OCI-LY7 (cell line): ENCODE data around the gene LTB. TPM values are rescaled to one million over a fixed set of nuclear protein-coding genes. Genes with fewer than 3 reads are reported as not detected.

Source experiments
- BruUV-seq: library from RNA; stranded (reverse); fragments of 400-500 nt; replicated peaks from 2 replicates; lab custom pipeline; 2021; lab: Mats Ljungman, UMichigan
- CTCF ChIA-PET: fragments of 300-600 bp; sonication (Branson Sonifier 250); formaldehyde crosslinking; loops from one replicate; lab custom pipeline; 2022; ENCODE audit warnings: antibody characterized with exemption; ENCODE audit not compliant: unreplicated experiment; lab: Charles Lee
- POLR2A ChIA-PET: fragments of 300-600 bp; sonication (Branson Sonifier 250); formaldehyde crosslinking; loops from one replicate; lab custom pipeline; 2022; ENCODE audit warnings: antibody characterized with exemption; lab: Charles Lee
- DNase-seq: peaks from one replicate; pipeline ENCODE4 v3.0.0-alpha.2; 2015; ENCODE audit warnings: low spot score
- H2AFZ ChIP-seq: fragments of 200-600 bp; sonication (generic), shearing (Covaris generic); 2 replicates; pipeline ENCODE4 v1.6.1; 2014; ENCODE audit warnings: mild to moderate bottlenecking, antibody characterized with exemption, low read length, moderate library complexity
- H3K27ac ChIP-seq: fragments of 200-600 bp; sonication (generic); 2 replicates; pipeline ENCODE4 v1.5.1; 2014; ENCODE audit warnings: mixed run types, low read depth, mild to moderate bottlenecking, moderate library complexity, low read length, inconsistent platforms; ENCODE audit not compliant: poor library complexity, severe bottlenecking
- H3K36me3 ChIP-seq: fragments of 200-600 bp; sonication (generic); 2 replicates; pipeline ENCODE4 v1.6.1; 2014; ENCODE audit warnings: mild to moderate bottlenecking, antibody characterized with exemption, low read length, moderate library complexity, mixed read lengths; ENCODE audit not compliant: insufficient read depth
- H3K4me1 ChIP-seq: fragments of 200-600 bp; sonication (generic); 2 replicates; pipeline ENCODE4 v1.5.1; 2014; ENCODE audit warnings: mild to moderate bottlenecking, low read length; ENCODE audit not compliant: insufficient read depth, poor library complexity, severe bottlenecking
- H3K4me2 ChIP-seq: fragments of 200-600 bp; sonication (generic); 2 replicates; pipeline ENCODE4 v1.6.1; 2014; ENCODE audit warnings: mild to moderate bottlenecking, low read length
- H3K4me3 ChIP-seq: fragments of 200-600 bp; sonication (generic); 2 replicates; pipeline ENCODE4 v1.5.1; 2014; ENCODE audit warnings: mild to moderate bottlenecking, low read depth, low read length; ENCODE audit not compliant: poor library complexity, severe bottlenecking
- H3K79me2 ChIP-seq: fragments of 200-600 bp; sonication (generic); 2 replicates; pipeline ENCODE4 v1.6.1; 2016; ENCODE audit warnings: low read depth, mild to moderate bottlenecking, low read length, moderate library complexity, mixed read lengths; ENCODE audit not compliant: insufficient read depth
- H3K9me2 ChIP-seq: fragments of 200-600 bp; sonication (generic); 2 replicates; pipeline ENCODE4 v1.6.1; 2016; ENCODE audit warnings: mild to moderate bottlenecking, low read length, mixed read lengths; ENCODE audit not compliant: insufficient read depth
- H3K9me3 ChIP-seq: fragments of 200-600 bp; sonication (generic); 2 replicates; pipeline ENCODE4 v1.6.1; 2014; ENCODE audit warnings: mild to moderate bottlenecking, mixed run types, low read length, mixed read lengths
- H4K20me1 ChIP-seq: fragments of 200-600 bp; sonication (generic); 2 replicates; pipeline ENCODE4 v1.6.1; 2014; ENCODE audit warnings: mild to moderate bottlenecking, antibody characterized with exemption, low read length, moderate library complexity, mixed read lengths; ENCODE audit not compliant: insufficient read depth
- EZH2phosphoT487 ChIP-seq: fragments of 200-600 bp; sonication (generic); IDR thresholded peaks from 2 replicates; pipeline ENCODE4 v1.6.1; 2018; ENCODE audit warnings: low read depth, borderline replicate concordance, mild to moderate bottlenecking, mixed run types, antibody characterized with exemption, low read length, moderate library complexity, mixed read lengths
- intact Hi-C: fragments of 100-400 bp; cut with micrococcal nuclease; formaldehyde crosslinking; loops from one replicate; pipeline ENCODE4 v1.10.0; 2022; ENCODE audit not compliant: unreplicated experiment
- total RNA-seq, 2 experiments: library from RNA; depleted of rRNA in 1 of 2; stranded (reverse); fragments of >200 nt in 1 of 2; shearing (Covaris generic) in 1 of 2; gene quantifications; 2 replicates each; pipeline ENCODE4 v1.2.3, GENCODE V29; 2014 to 2022
- TF ChIP-seq, protein P1 (sequence below): fragments of 200-600 bp; sonication (generic); conservative IDR thresholded peaks from 2 replicates; pipeline ENCODE4 v1.5.1; 2014; ENCODE audit warnings: mild to moderate bottlenecking, antibody characterized with exemption, low read length, moderate library complexity, mixed read lengths

Gene LTB
- total RNA-seq, 2 experiments from 2014 or later = 36.5 to 36.9 TPM

DNA sequence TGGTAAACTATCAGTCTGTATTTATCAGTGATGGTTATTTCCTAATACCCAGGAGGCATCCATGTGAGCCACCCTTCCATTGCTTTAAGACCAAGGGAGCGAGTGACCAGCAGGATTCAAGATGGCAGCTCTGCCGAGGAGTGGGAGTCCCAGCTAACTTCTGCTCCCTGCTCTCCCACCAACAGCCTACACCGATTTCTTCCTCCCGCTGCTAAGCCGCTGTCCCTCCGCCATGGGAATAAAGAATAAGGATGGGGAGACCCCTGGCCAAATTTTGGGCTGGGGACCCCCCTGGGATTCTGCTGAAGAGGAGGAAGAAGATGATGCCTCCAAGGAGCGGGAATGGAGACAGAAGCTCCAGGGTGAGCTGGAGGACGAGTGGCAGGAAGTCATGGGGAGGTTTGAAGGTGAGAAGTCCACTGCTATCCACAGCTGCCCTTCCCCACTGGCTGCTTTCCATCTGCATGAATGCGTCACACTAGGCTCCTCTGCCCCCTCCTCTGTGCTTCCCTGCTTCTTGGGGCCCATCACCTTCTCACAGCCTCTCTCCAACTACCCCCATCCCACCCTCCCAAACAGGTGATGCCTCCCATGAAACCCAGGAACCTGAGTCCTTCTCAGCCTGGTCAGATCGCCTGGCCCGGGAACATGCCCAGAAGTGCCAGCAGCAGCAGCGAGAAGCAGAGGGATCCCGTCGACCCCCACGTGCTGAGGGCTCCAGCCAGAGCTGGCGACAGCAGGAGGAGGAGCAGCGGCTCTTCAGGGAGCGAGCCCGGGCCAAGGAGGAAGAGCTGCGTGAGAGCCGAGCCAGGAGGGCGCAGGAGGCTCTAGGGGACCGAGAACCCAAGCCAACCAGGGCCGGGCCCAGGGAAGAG lies 24.5 kb downstream of the LTB start:
- H2AFZ ChIP-seq = no peak overlapping the region
- intact Hi-C loops = no loop called here
- DNase-seq = no peak
- CTCF ChIA-PET = interaction anchor here (1.6 kb wide), 1 partner anchor 16 kb away, joined by 3 read pairs; no protein-coding TSS in a partner anchor
- H3K27ac ChIP-seq = peak overlapping the region; percentile 94
- no peaks in the 10 kb centered on the region for H4K20me1 ChIP-seq
- H3K9me3 ChIP-seq = no peaks in the 10 kb centered on the region
- no peak overlapping the region for H3K4me3 ChIP-seq
- TSS peak; percentile 31 for BruUV-seq
- POLR2A ChIA-PET = interaction anchor here (0.8 to 1.0 kb wide), 2 partner anchors 16 to 18 kb away, joined by 3 to 6 read pairs; partner anchors contain the start of genes DDX39B and TNF
- H3K79me2 ChIP-seq = no peaks in the 10 kb centered on the region
- peaks cover 55% of the 10 kb centered on the region for H3K36me3 ChIP-seq
- no peaks in the 10 kb centered on the region for H3K9me2 ChIP-seq
- peaks cover 77% of the 10 kb centered on the region for H3K4me1 ChIP-seq
- H3K4me2 ChIP-seq = peak overlapping the region; percentile 81
- TF ChIP-seq, protein P1, sequence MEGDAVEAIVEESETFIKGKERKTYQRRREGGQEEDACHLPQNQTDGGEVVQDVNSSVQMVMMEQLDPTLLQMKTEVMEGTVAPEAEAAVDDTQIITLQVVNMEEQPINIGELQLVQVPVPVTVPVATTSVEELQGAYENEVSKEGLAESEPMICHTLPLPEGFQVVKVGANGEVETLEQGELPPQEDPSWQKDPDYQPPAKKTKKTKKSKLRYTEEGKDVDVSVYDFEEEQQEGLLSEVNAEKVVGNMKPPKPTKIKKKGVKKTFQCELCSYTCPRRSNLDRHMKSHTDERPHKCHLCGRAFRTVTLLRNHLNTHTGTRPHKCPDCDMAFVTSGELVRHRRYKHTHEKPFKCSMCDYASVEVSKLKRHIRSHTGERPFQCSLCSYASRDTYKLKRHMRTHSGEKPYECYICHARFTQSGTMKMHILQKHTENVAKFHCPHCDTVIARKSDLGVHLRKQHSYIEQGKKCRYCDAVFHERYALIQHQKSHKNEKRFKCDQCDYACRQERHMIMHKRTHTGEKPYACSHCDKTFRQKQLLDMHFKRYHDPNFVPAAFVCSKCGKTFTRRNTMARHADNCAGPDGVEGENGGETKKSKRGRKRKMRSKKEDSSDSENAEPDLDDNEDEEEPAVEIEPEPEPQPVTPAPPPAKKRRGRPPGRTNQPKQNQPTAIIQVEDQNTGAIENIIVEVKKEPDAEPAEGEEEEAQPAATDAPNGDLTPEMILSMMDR = no peak
- no peak for TF ChIP-seq EZH2phosphoT487

DNA sequence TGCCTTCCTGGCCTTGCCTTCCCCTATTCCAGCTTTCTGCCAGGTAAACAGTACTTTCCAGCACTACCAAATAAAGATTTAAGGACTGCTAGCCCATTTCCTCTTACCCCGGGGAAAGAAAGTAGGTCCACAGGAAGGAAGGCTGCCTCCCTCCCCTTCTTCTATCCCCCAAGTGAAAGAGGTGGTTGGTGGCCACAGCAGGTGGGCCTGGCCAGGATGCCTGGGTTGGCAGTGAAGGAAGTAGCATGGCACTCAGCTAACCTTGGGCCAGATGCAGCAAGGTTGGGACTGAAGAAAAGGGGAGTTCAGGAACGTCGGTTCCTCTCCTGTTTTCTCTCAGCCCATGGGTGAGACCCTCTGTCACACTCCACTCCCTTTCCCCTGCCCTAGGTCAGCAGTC lies 25.9 kb downstream of the LTB start:
- intact Hi-C loops = no loop called here
- Histone ChIP-seq H3K4me2 (peak overlapping the region; percentile 36; the same call in 1 of the 2 replicates), H2AFZ (no peak overlapping the region), H4K20me1 (no peaks in the 10 kb centered on the region), H3K36me3 (peaks cover 45% of the 10 kb centered on the region), H3K27ac (no peak overlapping the region), H3K9me2 (no peaks in the 10 kb centered on the region), H3K9me3 (no peaks in the 10 kb centered on the region), H3K79me2 (no peaks in the 10 kb centered on the region), H3K4me3 (no peak overlapping the region), H3K4me1 (peaks cover 65% of the 10 kb centered on the region)
- ChIA-PET CTCF (interaction anchor here (0.5 to 1.4 kb wide), 3 partner anchors 18 to 62 kb away, joined by 3 to 4 read pairs (median 3); no protein-coding TSS in a partner anchor), POLR2A (no interaction called here)
- DNase-seq = no peak
- TF ChIP-seq EZH2phosphoT487 = no peak
- TF ChIP-seq, protein P1 = no peak
- BruUV-seq = no TSS peak
